ENCODE data around the gene DMBT1.
A peak's percentile ranks its signal among the peaks of the same experiment; 100 is the strongest.

The DMBT1 gene

GRCh38 chr10:122554131-122555036 is 6.2 kb upstream of the DMBT1 start:
- ChIA-PET POLR2A (no interaction called here), CTCF (no interaction called here)
- Histone ChIP-seq H3K9me3 (ENCODE audit: control extremely low read depth in 1 of 5, control insufficient read depth in 4 of 5, insufficient read depth in 2 of 5, low read depth in 1 of 5, low read length in 4 of 5) (peaks cover 0 to 4% (median 0%) of the 10 kb centered on the region in 5 experiments), H3K36me3 (ENCODE audit: control insufficient read depth in 4 of 4, insufficient read depth in 4 of 4, low read length in 3 of 4) (no peaks in the 10 kb centered on the region), H3K27me3 (replicated peaks in 2 of 5; ENCODE audit: control insufficient read depth in 4 of 5, insufficient read depth in 5 of 5, low read length in 4 of 5) (peaks cover 0 to 48% (median 10%) of the 10 kb centered on the region in 5 experiments), H3K27ac (ENCODE audit: insufficient read depth in 1 of 2, low read depth in 1 of 2, low read length in 2 of 2, poor library complexity in 1 of 2, severe bottlenecking in 2 of 2) (no peak overlapping the region), H3K4me1 (ENCODE audit: control extremely low read depth in 1 of 4, control insufficient read depth in 4 of 4, insufficient read depth in 4 of 4, low read length in 3 of 4) (peaks cover 0 to 7% (median 2%) of the 10 kb centered on the region in 4 experiments), H3K4me3 (ENCODE audit: control insufficient read depth in 1 of 7, extremely low read depth in 1 of 7, insufficient read depth in 4 of 7, low read depth in 2 of 7, low read length in 6 of 7) (no peak overlapping the region)
- 83% methylated on average over 4 of the region's 6 CpGs for WGBS (ENCODE audit: insufficient coverage)
- peak in 1 of 3 donors; percentile 42 for DNase-seq

GRCh38 chr10:122555442-122555841 is 5.1 kb upstream of the DMBT1 start:
- no peak overlapping the region for H3K27ac ChIP-seq (ENCODE audit: insufficient read depth in 1 of 2, low read depth in 1 of 2, low read length in 2 of 2, poor library complexity in 1 of 2, severe bottlenecking in 2 of 2)
- ChIA-PET POLR2A (no interaction called here), CTCF (interaction anchor here (0.7 kb wide), 1 partner anchor 12 kb away, joined by 3 read pairs; no protein-coding TSS in a partner anchor)
- no peak for DNase-seq
- H3K27me3 ChIP-seq (replicated peaks in 2 of 5; ENCODE audit: control insufficient read depth in 4 of 5, insufficient read depth in 5 of 5, low read length in 4 of 5), result peaks cover 0 to 54% (median 12%) of the 10 kb centered on the region in 5 experiments
- peaks cover 0 to 4% (median 0%) of the 10 kb centered on the region in 5 experiments for H3K9me3 ChIP-seq (ENCODE audit: control extremely low read depth in 1 of 5, control insufficient read depth in 4 of 5, insufficient read depth in 2 of 5, low read depth in 1 of 5, low read length in 4 of 5)
- peaks cover 0 to 12% (median 2%) of the 10 kb centered on the region in 4 experiments for H3K4me1 ChIP-seq (ENCODE audit: control extremely low read depth in 1 of 4, control insufficient read depth in 4 of 4, insufficient read depth in 4 of 4, low read length in 3 of 4)
- no peaks in the 10 kb centered on the region for H3K36me3 ChIP-seq (ENCODE audit: control insufficient read depth in 4 of 4, insufficient read depth in 4 of 4, low read length in 3 of 4)
- H3K4me3 ChIP-seq (ENCODE audit: control insufficient read depth in 1 of 7, extremely low read depth in 1 of 7, insufficient read depth in 4 of 7, low read depth in 2 of 7, low read length in 6 of 7), result no peak overlapping the region
- WGBS (ENCODE audit: insufficient coverage), result 100% methylated on average over 3 of the region's 3 CpGs

- ChIA-PET POLR2A (no interaction called here), CTCF (interaction anchor here (1.3 kb wide), 1 partner anchor 8 kb away, joined by 3 read pairs; no protein-coding TSS in a partner anchor)
- peaks cover 1 to 66% (median 13%) of the 10 kb centered on the region in 5 experiments for H3K27me3 ChIP-seq (replicated peaks in 2 of 5; ENCODE audit: control insufficient read depth in 4 of 5, insufficient read depth in 5 of 5, low read length in 4 of 5)
- 48% methylated on average over 8 of the region's 9 CpGs for WGBS (ENCODE audit: insufficient coverage)
- DNase-seq, result no peak
- peaks cover 0 to 4% (median 0%) of the 10 kb centered on the region in 5 experiments for H3K9me3 ChIP-seq (ENCODE audit: control extremely low read depth in 1 of 5, control insufficient read depth in 4 of 5, insufficient read depth in 2 of 5, low read depth in 1 of 5, low read length in 4 of 5)
- no peak overlapping the region for H3K27ac ChIP-seq (ENCODE audit: insufficient read depth in 1 of 2, low read depth in 1 of 2, low read length in 2 of 2, poor library complexity in 1 of 2, severe bottlenecking in 2 of 2)
- peaks cover 0 to 16% (median 2%) of the 10 kb centered on the region in 4 experiments for H3K4me1 ChIP-seq (ENCODE audit: control extremely low read depth in 1 of 4, control insufficient read depth in 4 of 4, insufficient read depth in 4 of 4, low read length in 3 of 4)
- H3K36me3 ChIP-seq (ENCODE audit: control insufficient read depth in 4 of 4, insufficient read depth in 4 of 4, low read length in 3 of 4), result no peaks in the 10 kb centered on the region
- no peak overlapping the region for H3K4me3 ChIP-seq (ENCODE audit: control insufficient read depth in 1 of 7, extremely low read depth in 1 of 7, insufficient read depth in 4 of 7, low read depth in 2 of 7, low read length in 6 of 7)
These were observed 3.0 kb upstream of the DMBT1 start for GRCh38 chr10:122557516-122557915.

- no peaks in the 10 kb centered on the region for H3K36me3 ChIP-seq (ENCODE audit: control insufficient read depth in 4 of 4, insufficient read depth in 4 of 4, low read length in 3 of 4)
- CTCF ChIA-PET, result interaction anchor here (1.3 kb wide), 1 partner anchor 259 kb away, joined by 3 read pairs; no protein-coding TSS in a partner anchor
- peaks cover 0 to 16% (median 2%) of the 10 kb centered on the region in 4 experiments for H3K4me1 ChIP-seq (ENCODE audit: control extremely low read depth in 1 of 4, control insufficient read depth in 4 of 4, insufficient read depth in 4 of 4, low read length in 3 of 4)
- H3K9me3 ChIP-seq (ENCODE audit: control extremely low read depth in 1 of 5, control insufficient read depth in 4 of 5, insufficient read depth in 2 of 5, low read depth in 1 of 5, low read length in 4 of 5), result peaks cover 0 to 4% (median 0%) of the 10 kb centered on the region in 5 experiments
- DNase-seq, result no peak
- peaks cover 5 to 75% (median 17%) of the 10 kb centered on the region in 5 experiments for H3K27me3 ChIP-seq (replicated peaks in 2 of 5; ENCODE audit: control insufficient read depth in 4 of 5, insufficient read depth in 5 of 5, low read length in 4 of 5)
- POLR2A ChIA-PET, result no interaction called here
- H3K4me3 ChIP-seq (ENCODE audit: control insufficient read depth in 1 of 7, extremely low read depth in 1 of 7, insufficient read depth in 4 of 7, low read depth in 2 of 7, low read length in 6 of 7), result no peak overlapping the region
- H3K27ac ChIP-seq (ENCODE audit: insufficient read depth in 1 of 2, low read depth in 1 of 2, low read length in 2 of 2, poor library complexity in 1 of 2, severe bottlenecking in 2 of 2), result no peak overlapping the region
- WGBS (ENCODE audit: insufficient coverage), result 42% methylated on average over 5 of the region's 5 CpGs
These were observed 2.1 kb upstream of the DMBT1 start for GRCh38 chr10:122558452-122558851.

- CTCF ChIA-PET, result interaction anchor here (1.3 kb wide), 1 partner anchor 260 kb away, joined by 3 read pairs; no protein-coding TSS in a partner anchor
- WGBS (ENCODE audit: insufficient coverage), result 57% methylated on average over 2 of the region's 2 CpGs
- peaks cover 5 to 82% (median 17%) of the 10 kb centered on the region in 5 experiments for H3K27me3 ChIP-seq (replicated peaks in 2 of 5; ENCODE audit: control insufficient read depth in 4 of 5, insufficient read depth in 5 of 5, low read length in 4 of 5)
These were observed 1.3 kb upstream of the DMBT1 start for GRCh38 chr10:122559228-122559627.

GRCh38 chr10:122561212-122561611 is 658 bp downstream of the DMBT1 start:
- Histone ChIP-seq H3K27ac (ENCODE audit: insufficient read depth in 1 of 2, low read depth in 1 of 2, low read length in 2 of 2, poor library complexity in 1 of 2, severe bottlenecking in 2 of 2) (no peak overlapping the region), H3K4me3 (ENCODE audit: control insufficient read depth in 1 of 7, extremely low read depth in 1 of 7, insufficient read depth in 4 of 7, low read depth in 2 of 7, low read length in 6 of 7) (no peak overlapping the region), H3K27me3 (replicated peaks in 2 of 5; ENCODE audit: control insufficient read depth in 4 of 5, insufficient read depth in 5 of 5, low read length in 4 of 5) (peaks cover 5 to 75% (median 14%) of the 10 kb centered on the region in 5 experiments), H3K36me3 (ENCODE audit: control insufficient read depth in 4 of 4, insufficient read depth in 4 of 4, low read length in 3 of 4) (no peaks in the 10 kb centered on the region), H3K4me1 (ENCODE audit: control extremely low read depth in 1 of 4, control insufficient read depth in 4 of 4, insufficient read depth in 4 of 4, low read length in 3 of 4) (peaks cover 0 to 16% (median 2%) of the 10 kb centered on the region in 4 experiments), H3K9me3 (ENCODE audit: control extremely low read depth in 1 of 5, control insufficient read depth in 4 of 5, insufficient read depth in 2 of 5, low read depth in 1 of 5, low read length in 4 of 5) (peaks cover 0 to 4% (median 0%) of the 10 kb centered on the region in 5 experiments)
- ChIA-PET CTCF (interaction anchor here (6.1 kb wide), 1 partner anchor 37 kb away, joined by 42 read pairs; no protein-coding TSS in a partner anchor), POLR2A (no interaction called here)
- 78% methylated on average over 6 of the region's 6 CpGs for WGBS (ENCODE audit: insufficient coverage)
- DNase-seq, result no peak

More at GRCh38 chr10:122559228-122559627, 1.3 kb upstream of the DMBT1 start:
- POLR2A ChIA-PET, result no interaction called here
- DNase-seq, result no peak
- Histone ChIP-seq H3K36me3 (ENCODE audit: control insufficient read depth in 4 of 4, insufficient read depth in 4 of 4, low read length in 3 of 4) (no peaks in the 10 kb centered on the region), H3K4me1 (ENCODE audit: control extremely low read depth in 1 of 4, control insufficient read depth in 4 of 4, insufficient read depth in 4 of 4, low read length in 3 of 4) (peaks cover 0 to 16% (median 2%) of the 10 kb centered on the region in 4 experiments), H3K4me3 (ENCODE audit: control insufficient read depth in 1 of 7, extremely low read depth in 1 of 7, insufficient read depth in 4 of 7, low read depth in 2 of 7, low read length in 6 of 7) (no peak overlapping the region), H3K9me3 (ENCODE audit: control extremely low read depth in 1 of 5, control insufficient read depth in 4 of 5, insufficient read depth in 2 of 5, low read depth in 1 of 5, low read length in 4 of 5) (peaks cover 0 to 4% (median 0%) of the 10 kb centered on the region in 5 experiments), H3K27ac (ENCODE audit: insufficient read depth in 1 of 2, low read depth in 1 of 2, low read length in 2 of 2, poor library complexity in 1 of 2, severe bottlenecking in 2 of 2) (no peak overlapping the region)

GRCh38 chr10:122561792-122562191 is 1.2 kb downstream of the DMBT1 start:
- CTCF ChIA-PET, result interaction anchor here (6.1 kb wide), 1 partner anchor 38 kb away, joined by 42 read pairs; no protein-coding TSS in a partner anchor
- no peak overlapping the region for H3K27ac ChIP-seq (ENCODE audit: insufficient read depth in 1 of 2, low read depth in 1 of 2, low read length in 2 of 2, poor library complexity in 1 of 2, severe bottlenecking in 2 of 2)
- peaks cover 5 to 70% (median 14%) of the 10 kb centered on the region in 5 experiments for H3K27me3 ChIP-seq (replicated peaks in 2 of 5; ENCODE audit: control insufficient read depth in 4 of 5, insufficient read depth in 5 of 5, low read length in 4 of 5)
- H3K4me1 ChIP-seq (ENCODE audit: control extremely low read depth in 1 of 4, control insufficient read depth in 4 of 4, insufficient read depth in 4 of 4, low read length in 3 of 4), result peaks cover 0 to 16% (median 2%) of the 10 kb centered on the region in 4 experiments
- no peaks in the 10 kb centered on the region for H3K36me3 ChIP-seq (ENCODE audit: control insufficient read depth in 4 of 4, insufficient read depth in 4 of 4, low read length in 3 of 4)
- H3K9me3 ChIP-seq (ENCODE audit: control extremely low read depth in 1 of 5, control insufficient read depth in 4 of 5, insufficient read depth in 2 of 5, low read depth in 1 of 5, low read length in 4 of 5), result peaks cover 0 to 4% (median 0%) of the 10 kb centered on the region in 5 experiments
- H3K4me3 ChIP-seq (ENCODE audit: control insufficient read depth in 1 of 7, extremely low read depth in 1 of 7, insufficient read depth in 4 of 7, low read depth in 2 of 7, low read length in 6 of 7), result no peak overlapping the region
- POLR2A ChIA-PET, result no interaction called here
- DNase-seq, result no peak

All from common myeloid progenitor, CD34-positive (primary cell).